ENCODE results near the gene STEAP3. TPM values are rescaled to one million over a fixed set of nuclear protein-coding genes. Genes with fewer than 3 reads are reported as not detected.

STEAP3 gene
- total RNA-seq, 1 donor, result 50.9 TPM

GRCh38 chr2:119307419-119308140 is 83.9 kb downstream of the STEAP3 start:
- H3K4me3 ChIP-seq (ENCODE audit: low read depth, low read length), result no peak overlapping the region
- DNase-seq (ENCODE audit: low read depth), result no peak
- TF ChIP-seq CTCF (IDR thresholded peaks at IDR 0.05; ENCODE audit: insufficient read depth, low read length), result no peak

GRCh38 chr2:119308793-119309330 is 85.2 kb downstream of the STEAP3 start:
- TF ChIP-seq CTCF (IDR thresholded peaks at IDR 0.05; ENCODE audit: insufficient read depth, low read length), result no peak
- DNase-seq (ENCODE audit: low read depth), result no peak
- no peak overlapping the region for H3K4me3 ChIP-seq (ENCODE audit: low read depth, low read length)

GRCh38 chr2:119311371-119311770 is 87.7 kb downstream of the STEAP3 start:
- no peak for DNase-seq (ENCODE audit: low read depth)
- no peak for TF ChIP-seq CTCF (IDR thresholded peaks at IDR 0.05; ENCODE audit: insufficient read depth, low read length)
- no peak overlapping the region for H3K4me3 ChIP-seq (ENCODE audit: low read depth, low read length)

- TF ChIP-seq CTCF (IDR thresholded peaks at IDR 0.05; ENCODE audit: insufficient read depth, low read length), result no peak
- no peak for DNase-seq (ENCODE audit: low read depth)
- H3K4me3 ChIP-seq (ENCODE audit: low read depth, low read length), result no peak overlapping the region
These were observed 88.2 kb downstream of the STEAP3 start for GRCh38 chr2:119311831-119312230.

Other genes with a start within 250 kb of the STEAP3 start
- gene C1QL2, start 65.1 kb upstream of the STEAP3 start, total RNA-seq (ENCODE audit: low replicate concordance), result not detected in 2 replicates
- gene C2orf76, start 143.0 kb downstream of the STEAP3 start, total RNA-seq (ENCODE audit: low replicate concordance), result 8.6 and 21.4 TPM in 2 replicates
- 47.7 and 123 TPM in 2 replicates for gene DBI, start 143.1 kb downstream of the STEAP3 start, total RNA-seq (ENCODE audit: low replicate concordance)
- not detected in 2 replicates for gene TMEM37, start 208.0 kb downstream of the STEAP3 start, total RNA-seq (ENCODE audit: low replicate concordance)

Measured in fibroblast of the aortic adventitia (primary cell).